Hematopoietic multipotent progenitor cell treated with erythropoietin and hydrocortisone succinate and interleukin-3 and kit ligand, for 17 days (in vitro differentiated cells): ENCODE data around the gene TRAK1.
"Not testable (repeated sequence)": the region's sequence is repeated elsewhere in the genome, so short reads cannot be mapped to it uniquely, and the experiment has no call there.

Experiments
- DNase-seq: peaks from one replicate; pipeline ENCODE4 v3.0.0-alpha.2; 2015; ENCODE audit warnings: low spot score

TRAK1 gene, protein sequence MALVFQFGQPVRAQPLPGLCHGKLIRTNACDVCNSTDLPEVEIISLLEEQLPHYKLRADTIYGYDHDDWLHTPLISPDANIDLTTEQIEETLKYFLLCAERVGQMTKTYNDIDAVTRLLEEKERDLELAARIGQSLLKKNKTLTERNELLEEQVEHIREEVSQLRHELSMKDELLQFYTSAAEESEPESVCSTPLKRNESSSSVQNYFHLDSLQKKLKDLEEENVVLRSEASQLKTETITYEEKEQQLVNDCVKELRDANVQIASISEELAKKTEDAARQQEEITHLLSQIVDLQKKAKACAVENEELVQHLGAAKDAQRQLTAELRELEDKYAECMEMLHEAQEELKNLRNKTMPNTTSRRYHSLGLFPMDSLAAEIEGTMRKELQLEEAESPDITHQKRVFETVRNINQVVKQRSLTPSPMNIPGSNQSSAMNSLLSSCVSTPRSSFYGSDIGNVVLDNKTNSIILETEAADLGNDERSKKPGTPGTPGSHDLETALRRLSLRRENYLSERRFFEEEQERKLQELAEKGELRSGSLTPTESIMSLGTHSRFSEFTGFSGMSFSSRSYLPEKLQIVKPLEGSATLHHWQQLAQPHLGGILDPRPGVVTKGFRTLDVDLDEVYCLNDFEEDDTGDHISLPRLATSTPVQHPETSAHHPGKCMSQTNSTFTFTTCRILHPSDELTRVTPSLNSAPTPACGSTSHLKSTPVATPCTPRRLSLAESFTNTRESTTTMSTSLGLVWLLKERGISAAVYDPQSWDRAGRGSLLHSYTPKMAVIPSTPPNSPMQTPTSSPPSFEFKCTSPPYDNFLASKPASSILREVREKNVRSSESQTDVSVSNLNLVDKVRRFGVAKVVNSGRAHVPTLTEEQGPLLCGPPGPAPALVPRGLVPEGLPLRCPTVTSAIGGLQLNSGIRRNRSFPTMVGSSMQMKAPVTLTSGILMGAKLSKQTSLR

DNA sequence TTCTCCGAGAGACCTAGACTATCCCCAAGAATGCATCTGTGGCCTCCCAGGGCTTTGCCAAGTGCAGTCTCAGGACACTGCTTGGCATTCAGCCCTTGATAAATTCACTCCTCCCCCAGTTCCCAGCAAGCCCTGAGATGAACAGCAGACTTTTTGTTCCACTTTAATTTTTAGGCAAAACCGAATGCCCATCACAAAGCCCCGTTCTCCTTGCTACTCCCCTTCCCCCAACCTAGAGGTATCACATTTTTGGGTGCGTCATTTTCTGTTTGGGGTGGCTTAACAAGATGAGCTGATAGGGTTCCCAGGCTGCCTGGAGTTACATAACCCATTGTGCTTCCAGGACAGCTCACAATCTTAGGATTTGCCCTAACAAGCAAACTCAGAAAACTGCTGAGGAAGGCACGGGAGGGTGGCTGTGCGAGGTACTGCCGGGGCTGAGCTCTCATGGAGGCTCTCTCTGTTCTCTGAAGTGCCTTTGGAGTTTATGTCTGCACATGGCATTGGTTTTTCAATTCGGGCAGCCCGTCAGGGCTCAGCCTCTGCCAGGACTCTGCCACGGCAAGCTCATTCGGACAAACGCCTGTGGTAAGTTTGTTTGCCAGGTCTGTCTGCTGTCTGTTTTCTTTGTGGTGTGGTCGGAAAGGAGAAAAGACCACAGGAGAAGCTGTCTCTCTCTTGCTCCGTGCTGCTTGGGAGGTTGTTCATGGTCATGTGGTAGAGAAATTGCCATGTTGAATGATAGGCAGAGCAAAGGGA is at the start of gene TRAK1:
Gene TRAK1, plus strand, starts transcription at position 385 of the 759 bp plus-strand sequence. Its CDS starts 113 bp downstream, at position 498.
- DNase-seq: no peak

DNA sequence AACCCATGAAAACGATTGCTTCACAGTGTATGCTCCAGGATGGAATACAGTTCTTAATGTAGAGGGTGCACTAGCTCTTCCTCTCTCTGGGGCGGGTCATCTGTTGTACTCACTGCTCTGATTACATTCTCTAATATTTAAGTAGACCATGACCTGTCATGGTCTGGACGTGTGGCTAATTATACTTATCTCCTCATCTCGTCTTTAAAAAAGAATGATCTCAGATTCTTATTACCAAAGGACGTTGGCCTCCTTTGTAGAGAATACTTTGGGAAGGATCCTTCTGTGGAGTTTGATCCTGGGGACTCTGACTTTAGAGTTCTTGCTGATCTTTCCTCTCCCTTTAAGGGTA is 48.4 kb upstream of the TRAK1 start:
- no peak for DNase-seq

DNA sequence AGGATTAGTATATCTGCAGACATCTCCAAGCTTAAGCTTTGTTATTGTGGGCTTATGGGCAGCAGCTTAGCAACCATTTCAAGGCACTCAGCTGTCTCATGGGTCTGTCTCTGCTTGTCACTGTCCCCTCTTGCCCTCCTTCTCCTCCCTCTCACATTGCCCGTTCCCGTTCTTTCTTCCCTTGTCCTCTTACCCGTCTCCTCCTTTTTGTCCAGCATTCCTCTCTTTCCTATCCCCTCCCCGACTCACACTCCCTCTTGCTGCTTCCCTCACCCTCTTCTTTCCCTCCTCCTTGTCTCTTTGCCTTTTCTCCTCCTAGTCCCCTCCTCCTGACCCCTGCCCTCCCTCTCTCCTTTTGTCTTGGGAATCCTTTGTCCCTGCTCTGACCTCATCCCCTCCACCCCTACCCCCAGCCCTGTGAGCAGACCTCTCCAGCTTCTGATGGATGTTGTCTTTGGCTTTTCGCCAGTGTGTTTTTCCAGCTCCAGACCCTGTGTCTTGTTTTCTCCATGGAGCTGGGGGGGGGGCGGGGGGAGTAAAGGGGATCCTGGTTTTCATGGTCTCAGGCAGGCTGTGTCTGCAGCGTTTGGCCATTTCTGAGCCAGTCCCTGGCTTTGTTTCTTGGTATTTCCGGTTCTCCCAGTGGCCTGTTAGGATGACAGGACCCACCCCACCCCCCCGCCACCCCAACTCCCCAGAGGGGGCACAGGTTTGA is 47.9 kb upstream of the TRAK1 start:
- DNase-seq: no peak

DNA sequence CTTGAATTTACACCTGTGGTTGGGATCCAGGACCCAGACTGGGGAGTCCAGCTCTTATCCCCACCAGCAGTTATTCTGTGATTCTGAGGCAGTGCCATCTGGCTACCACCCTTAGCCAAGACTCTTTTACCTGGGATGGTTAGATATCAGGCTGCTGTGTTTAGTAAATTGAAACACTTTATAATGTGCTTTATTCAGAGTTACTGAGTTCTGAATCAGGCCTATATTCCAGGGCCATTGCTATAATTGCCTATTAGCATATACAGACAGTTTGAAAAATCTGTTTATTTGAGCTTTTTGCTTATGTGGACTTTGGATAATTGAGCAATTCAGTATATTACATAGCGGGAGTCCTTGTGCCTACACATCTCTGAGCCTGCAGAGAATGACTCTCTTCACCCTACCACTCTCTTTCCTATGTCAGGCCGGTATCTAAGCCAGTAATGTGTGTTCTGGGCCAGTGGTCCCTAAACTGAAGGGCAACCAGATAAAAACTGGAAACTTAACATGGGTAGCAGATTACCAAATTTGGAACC is 45.4 kb upstream of the TRAK1 start:
- DNase-seq: no peak

DNA sequence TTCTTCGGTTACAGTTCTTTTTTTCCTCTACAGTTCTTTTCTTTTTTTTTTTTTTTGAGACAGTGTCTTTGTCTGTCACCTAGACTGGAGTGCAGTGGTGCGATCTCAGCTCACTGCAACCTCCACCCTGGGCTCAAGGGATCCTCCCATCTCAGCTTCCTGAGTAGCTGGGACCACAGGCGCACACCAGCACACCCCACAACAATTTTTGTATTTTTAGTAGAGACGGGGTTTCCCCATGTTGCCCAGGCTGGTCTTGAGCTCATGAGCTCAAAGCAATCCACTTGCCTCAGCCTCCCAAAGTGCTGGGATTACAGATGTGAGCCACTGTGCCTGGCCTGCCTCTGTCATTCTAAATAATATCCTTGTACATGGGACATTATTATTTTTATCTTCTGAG is 42.6 kb upstream of the TRAK1 start:
- not testable (repeated sequence) for DNase-seq

DNA sequence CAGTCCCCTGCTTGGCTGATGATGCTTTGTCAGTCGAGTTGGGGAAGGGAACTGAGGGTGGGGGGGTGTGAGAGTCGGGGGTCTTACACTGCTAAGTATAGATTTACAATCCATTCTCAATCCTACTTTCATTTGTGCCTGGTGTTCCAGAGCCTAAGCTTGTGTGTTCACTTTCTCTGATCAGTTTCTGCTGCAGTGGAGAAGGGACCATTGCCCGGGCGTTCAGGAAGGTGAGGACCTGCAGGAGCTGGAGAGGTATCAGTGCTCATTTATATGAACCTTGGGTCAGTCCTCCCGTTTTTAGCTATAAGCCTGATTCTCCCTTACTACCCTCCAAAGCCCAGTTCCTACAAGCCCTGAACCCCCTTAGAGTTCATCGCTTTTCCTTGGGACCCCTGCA is 41.0 kb upstream of the TRAK1 start:
- no peak for DNase-seq

DNA sequence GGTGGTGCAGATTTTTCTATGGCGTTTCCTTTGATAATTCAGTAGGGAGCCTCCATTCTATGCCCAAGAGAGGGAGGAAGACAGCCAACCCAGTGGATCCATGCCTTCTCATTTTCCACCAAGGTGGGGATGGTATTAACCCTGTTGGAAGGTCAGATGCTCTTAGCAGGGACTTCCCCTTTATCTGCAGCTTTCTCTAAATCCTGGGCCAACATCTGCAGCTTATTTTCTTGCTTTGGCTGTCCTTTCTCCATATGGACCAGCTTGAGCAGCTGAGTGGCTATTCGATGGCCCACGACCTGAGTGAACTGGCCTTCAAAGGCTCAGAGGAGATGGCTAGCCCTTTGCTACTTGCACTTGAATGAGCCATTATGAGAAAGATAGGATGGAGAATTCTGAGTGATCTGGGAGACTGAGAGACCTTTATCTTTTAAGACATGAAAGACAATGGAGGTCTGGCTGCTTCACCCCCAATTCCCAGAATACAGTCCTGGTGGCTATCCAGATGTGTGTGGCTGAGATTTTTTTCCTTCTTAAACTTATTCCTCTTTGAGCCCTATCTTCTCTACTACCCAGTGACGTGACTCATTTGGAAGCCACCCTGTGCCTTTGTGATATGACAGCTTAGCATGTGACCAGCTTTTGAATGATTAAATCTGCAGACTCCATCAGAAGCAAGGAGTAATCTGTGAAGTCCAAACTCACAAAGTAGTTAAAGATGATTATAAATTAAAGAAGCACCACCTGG is 39.6 kb upstream of the TRAK1 start:
- no peak for DNase-seq

DNA sequence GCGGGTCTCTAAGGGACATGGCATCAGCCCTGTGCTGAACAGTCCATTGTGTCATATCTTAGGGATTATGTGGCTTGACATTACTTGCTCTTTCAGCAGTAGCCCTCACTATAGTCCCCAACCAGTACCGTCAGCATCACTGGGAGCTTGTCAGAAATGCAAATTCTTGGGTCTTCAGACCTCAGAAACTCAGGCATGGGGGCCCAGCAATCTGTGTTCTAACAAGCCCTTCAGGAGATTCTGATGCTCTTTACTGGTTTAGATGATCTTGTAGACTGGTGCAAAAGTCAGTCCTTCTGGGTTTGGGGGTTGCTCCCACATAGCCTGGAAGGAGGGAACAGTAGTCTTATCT is 39.0 kb upstream of the TRAK1 start:
- DNase-seq: no peak

DNA sequence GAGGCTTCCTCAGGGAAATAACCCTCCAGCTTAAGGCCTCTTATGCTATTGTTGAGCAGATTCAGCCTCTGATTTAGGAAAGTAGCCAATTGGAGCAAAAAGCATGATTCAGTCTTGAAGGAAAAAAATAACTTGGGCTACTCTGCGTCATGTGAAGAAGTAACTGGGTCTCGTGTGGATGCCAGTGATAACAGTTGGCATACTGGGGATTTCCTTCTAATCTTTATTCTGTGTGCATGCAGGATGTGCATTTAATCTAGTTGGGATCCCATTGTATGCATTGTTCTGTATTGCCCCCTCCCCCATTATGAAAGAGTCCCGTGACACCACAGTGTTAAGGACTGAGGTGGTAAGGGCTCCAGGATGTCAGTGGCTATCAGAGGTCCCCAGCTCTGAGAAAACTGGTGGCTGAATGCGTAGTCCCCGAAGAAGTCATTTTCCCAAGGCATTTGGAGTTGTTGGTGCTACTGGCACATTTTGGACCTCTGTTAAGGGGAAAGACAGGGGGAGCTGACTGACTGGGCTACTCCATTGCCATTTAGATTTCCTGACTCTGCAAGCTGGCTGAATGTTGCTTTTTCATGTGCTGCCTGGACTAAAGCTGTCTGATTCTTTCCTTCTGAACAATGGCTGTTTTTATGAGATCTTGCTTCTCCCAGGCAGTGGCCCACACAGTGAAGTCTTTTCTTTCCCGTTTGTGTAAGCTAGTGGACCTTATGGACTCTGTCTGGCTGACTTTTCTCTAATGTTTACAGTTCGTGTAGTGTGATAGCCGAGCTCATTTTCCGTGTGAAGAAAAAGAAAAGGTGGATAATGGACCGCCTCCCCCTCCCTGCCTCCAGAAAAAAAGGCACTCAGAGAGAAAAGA is 38.4 kb upstream of the TRAK1 start:
- no peak for DNase-seq

DNA sequence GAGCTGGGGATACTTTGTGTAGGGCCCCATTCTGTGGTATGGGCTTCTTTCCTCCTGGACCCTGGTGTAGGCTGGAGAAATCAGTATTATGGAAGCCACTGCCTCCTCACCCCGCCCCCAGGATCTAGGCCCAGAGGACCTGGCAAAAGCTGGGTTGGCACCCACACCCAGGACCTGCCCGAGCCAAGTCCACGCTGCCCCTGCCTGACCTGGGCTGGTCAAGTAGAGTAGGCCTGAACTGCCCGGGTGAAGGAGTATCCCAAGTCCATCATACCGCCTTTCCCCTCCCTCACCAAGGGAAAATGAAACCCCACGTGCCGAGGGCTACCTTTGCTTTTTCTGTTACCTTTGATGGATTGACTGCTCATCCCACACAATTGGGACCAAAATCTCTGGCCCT is 37.7 kb upstream of the TRAK1 start:
- DNase-seq: no peak

DNA sequence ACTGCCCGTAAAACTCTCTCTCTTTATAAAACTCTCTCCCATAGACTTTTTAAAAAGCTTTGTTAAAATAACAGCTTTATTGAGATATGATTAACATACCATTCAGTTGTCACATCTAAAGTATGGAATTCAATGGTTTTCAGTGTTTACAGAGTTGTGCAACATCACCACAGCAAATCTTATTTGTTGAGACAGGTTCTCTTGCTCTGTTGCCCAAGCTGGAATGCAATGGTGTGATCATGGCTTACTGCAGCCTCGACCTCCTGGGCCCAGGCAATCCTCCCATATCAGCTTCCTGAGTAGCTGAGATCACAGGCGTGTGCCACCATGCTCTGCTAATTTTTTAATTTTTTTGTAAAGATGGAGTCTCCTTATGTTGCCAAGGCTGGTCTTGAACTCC is 35.9 kb upstream of the TRAK1 start:
- no peak for DNase-seq

DNA sequence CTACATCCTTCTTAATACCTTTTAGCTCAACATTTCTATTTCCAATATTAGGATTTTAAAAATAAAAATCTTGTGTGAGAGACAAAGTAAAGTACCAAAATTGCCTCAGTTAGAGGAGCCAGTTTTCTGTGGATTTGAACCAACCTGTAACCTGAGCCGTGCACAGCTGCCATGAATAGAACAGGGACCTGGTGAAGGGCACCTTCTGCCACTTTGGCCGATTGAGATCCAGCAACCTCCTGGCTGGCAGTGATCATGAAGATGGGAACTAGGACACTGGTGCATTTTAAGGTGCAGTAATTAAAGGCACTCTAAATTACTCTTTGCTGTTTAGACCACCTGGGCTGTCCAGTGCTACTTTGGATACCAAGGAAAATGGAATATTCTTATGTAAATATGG is 34.3 kb upstream of the TRAK1 start:
- DNase-seq: no peak

DNA sequence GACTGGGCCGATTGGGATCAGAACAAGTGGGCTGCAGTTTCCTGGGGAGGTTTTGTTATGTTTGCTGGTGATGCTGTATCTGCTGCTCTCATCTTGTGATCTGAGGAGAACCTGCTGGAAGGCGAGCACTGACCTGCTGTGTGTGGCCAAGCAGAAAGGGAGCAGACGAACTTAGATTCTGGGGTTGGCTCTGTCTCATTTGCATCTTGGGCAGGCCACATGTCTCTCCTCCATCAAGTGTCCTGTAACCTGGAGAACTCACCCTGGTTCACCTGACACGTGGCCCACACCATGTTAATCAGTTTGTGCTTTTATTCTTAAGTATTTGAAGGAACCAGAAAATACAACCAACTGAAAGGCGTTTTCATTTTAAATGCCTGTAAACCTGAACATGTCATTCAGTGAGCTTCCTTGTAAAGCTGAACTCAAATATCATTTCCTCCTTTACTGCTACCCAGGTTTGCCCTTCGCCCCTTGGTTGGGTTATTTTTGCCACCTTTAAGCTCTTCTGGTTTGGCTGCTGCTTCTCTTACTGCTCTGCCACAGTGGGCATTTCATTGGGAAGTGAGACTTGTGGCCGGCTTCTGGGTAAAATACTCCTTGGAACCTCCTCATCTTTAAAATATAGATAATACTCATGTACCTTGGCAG is 33.5 kb upstream of the TRAK1 start:
- DNase-seq: no peak

DNA sequence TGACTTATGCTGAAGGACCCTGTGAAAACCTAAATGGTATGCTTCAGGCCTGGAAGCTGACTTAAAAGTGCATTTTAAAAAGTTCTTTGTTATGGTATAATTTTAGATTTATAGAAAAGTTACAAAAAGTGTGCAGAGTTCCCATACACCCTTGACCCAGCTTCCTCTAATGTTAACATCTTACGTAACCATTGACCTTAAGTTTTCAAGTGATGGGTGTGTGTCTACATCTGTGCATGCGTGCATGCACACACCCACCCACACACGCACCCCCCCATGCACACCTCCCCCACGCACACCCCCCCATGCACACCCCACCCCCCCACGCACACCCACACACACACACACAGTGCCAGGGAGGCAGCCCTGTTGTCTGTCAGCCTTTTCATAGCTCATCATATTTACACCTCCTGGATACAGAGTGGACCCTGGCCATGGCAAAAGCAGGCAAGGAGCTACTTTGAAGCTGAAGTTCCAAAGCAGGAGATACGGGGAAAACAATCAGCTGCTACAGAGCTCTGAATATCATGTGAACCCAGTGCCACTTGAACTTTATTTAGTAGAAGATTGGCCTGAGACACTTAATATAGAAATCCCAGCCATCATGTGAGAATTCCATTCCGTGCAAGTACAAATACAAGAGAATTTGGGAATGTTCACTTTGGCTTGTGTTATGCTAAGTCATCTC is 30.0 kb upstream of the TRAK1 start:
- DNase-seq: no peak

DNA sequence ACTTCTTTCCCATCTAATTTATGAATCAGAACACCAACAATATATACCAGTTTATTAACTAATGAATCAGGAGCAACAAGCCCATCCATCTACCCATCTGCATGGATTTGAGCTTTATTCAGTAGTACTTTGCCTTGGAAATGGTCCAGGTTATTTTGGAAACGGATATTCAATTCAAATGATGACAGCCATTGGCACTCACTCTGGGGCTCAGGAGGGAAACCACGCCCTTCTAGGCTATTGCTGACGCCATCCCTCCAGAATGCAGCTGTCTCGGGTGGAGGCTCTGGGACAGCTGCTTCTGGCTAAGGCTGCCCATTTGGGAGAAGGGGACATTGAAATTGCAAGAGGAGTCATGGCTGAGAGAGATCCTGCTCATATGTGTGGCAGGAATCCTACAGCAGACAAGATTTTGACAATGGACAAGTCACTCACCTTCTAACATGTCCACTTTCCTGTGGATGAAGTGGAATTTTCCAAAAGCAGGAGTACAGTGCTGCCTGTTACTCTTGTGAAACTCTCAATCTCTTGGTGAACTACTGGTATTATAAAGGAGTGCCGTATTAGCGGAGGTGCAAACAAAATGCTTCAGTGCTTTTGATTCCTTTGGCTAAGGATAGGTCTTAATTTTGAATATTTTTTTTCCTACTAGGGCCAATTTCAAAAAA is 29.3 kb upstream of the TRAK1 start:
- DNase-seq: no peak

DNA sequence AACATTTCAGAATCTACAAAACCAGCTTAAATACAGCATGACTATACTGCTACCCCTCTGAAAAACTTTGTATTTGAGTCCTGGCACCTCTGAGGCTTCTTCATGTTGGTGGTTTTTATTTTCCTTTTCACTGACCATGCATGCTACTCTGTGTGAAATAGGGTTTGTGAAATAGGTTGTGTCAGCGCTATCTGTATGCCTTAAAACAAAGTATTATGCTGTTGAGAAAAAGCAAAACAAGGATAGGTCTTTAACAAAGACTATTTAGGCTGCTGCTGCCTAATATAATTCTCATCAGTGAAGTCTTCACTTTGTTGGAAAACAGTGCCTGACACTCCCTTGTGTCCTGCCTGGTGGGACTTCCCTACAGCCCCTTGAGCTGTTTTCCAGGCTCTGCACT is 28.7 kb upstream of the TRAK1 start:
- DNase-seq: no peak

DNA sequence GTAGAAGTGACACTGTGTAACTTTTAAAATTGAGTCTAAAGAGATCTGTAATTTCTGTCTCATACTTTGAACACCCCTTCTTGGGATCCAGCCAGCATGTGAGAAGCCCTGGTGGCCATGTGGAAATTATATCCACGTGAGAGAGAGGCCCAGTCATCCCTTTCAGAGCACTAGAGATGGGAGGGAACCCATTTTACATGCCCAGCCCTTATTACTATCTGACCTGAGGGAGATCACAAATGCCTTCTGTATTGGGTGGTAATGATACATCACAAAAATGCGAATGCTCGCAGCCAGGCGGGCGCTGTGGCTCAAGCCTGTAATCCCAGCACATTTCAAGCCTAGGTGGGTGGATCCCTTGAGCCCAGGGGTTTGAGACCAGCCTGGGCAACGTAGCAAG is 27.3 kb upstream of the TRAK1 start:
- no peak for DNase-seq

DNA sequence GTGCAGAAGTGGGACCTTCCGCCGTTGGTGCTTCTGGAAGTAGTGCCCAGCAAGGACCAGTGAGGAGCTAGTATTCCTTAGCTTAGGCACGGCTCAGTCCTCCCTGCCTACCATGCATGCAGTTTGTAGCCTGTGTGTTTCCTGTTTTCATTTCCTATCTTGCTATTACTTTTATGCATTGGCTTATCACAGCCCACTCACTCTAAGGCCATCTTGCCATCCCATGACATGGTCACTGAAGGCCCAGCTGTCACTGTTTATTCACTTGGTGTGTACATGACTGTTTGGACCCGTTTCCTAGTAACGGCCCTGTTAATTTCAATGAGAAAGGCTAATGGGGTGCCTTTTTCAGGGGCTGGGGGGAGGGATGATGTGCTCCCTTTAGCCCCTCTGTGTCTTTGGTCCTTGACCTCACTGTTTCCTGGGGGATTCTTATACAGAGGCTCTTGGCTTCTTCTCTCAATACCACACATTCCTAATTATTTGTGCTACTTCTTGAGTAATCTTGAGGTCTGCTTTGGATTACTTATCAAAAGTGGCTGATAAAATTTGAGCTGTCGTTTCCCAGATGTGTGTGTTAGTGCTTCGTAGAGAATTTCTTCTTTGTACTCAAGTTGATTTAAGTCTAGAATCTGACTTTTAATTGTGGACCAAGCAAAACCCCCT is 24.5 kb upstream of the TRAK1 start:
- DNase-seq: no peak
